OCI-LY3 (cell line): ENCODE data around the gene RGS8.

ENCODE experiments used
- EZH2phosphoT487 ChIP-seq: fragments of 200-600 bp; shearing (Covaris generic); IDR thresholded peaks from 2 replicates; pipeline ENCODE4 v1.6.1; 2018; ENCODE audit warnings: antibody characterized with exemption, mixed run types, low read depth
- TF ChIP-seq, protein P1 (sequence below): fragments of 200-600, 300-600 bp; sonication (generic); IDR thresholded peaks from 2 replicates; pipeline ENCODE4 v1.5.1; 2014; ENCODE audit warnings: antibody characterized with exemption, low read length, low read depth

GRCh38 chr1:182716740-182717720 is 32.6 kb upstream of the RGS8 start:
- TF ChIP-seq, protein P1, sequence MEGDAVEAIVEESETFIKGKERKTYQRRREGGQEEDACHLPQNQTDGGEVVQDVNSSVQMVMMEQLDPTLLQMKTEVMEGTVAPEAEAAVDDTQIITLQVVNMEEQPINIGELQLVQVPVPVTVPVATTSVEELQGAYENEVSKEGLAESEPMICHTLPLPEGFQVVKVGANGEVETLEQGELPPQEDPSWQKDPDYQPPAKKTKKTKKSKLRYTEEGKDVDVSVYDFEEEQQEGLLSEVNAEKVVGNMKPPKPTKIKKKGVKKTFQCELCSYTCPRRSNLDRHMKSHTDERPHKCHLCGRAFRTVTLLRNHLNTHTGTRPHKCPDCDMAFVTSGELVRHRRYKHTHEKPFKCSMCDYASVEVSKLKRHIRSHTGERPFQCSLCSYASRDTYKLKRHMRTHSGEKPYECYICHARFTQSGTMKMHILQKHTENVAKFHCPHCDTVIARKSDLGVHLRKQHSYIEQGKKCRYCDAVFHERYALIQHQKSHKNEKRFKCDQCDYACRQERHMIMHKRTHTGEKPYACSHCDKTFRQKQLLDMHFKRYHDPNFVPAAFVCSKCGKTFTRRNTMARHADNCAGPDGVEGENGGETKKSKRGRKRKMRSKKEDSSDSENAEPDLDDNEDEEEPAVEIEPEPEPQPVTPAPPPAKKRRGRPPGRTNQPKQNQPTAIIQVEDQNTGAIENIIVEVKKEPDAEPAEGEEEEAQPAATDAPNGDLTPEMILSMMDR: no peak
- TF ChIP-seq EZH2phosphoT487: no peak
